ENCODE data around the gene ATRIP.

Gene ATRIP

DNA sequence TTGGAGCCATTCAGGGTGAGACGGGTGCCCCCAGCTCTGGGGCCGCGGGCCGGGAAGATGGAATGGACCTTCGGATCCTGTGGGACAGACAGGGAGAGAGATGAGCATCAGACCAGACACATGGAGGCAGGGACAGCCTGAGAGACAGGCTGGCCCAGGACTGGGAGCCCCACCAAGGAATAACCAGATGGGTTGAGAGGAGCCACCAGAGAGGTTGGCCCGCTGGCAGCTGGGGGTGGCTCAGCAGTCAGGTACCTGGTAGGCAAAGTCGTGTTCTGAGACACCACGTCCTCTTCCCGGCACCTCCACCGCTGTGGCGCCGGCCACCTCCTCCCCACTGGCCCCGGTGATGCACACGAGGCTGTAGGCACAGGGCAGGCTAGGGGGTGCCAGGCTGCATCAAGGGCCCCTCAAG, 30.4 kb upstream of the ATRIP start:
- TF ChIP-seq, protein P1, sequence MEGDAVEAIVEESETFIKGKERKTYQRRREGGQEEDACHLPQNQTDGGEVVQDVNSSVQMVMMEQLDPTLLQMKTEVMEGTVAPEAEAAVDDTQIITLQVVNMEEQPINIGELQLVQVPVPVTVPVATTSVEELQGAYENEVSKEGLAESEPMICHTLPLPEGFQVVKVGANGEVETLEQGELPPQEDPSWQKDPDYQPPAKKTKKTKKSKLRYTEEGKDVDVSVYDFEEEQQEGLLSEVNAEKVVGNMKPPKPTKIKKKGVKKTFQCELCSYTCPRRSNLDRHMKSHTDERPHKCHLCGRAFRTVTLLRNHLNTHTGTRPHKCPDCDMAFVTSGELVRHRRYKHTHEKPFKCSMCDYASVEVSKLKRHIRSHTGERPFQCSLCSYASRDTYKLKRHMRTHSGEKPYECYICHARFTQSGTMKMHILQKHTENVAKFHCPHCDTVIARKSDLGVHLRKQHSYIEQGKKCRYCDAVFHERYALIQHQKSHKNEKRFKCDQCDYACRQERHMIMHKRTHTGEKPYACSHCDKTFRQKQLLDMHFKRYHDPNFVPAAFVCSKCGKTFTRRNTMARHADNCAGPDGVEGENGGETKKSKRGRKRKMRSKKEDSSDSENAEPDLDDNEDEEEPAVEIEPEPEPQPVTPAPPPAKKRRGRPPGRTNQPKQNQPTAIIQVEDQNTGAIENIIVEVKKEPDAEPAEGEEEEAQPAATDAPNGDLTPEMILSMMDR (IDR thresholded peaks at IDR 0.05; ENCODE audit: low read depth, low read length), result no peak
- no peak for DNase-seq (ENCODE audit: extremely low read depth, low read depth)

DNA sequence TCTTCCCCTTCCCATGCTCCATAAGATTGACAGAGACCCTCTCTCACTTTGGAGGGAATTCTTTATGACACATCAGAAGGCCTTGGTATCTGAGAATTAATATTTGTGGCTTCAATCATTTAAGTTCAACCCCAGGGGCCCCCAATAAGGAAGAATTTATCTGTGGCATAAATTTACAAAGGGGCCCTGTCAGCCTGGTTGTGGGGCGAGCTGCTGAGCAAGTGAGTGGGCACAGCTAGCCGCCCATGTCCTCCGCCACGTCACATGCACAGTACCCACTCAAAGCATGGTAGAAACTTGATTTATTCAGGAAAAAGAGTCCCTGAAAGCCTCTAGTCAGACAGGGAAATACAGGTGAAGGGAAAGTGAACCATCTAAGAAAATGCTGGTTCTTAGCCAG, 30.0 kb upstream of the ATRIP start:
- TF ChIP-seq, protein P1 (IDR thresholded peaks at IDR 0.05; ENCODE audit: low read depth, low read length), result no peak

DNA sequence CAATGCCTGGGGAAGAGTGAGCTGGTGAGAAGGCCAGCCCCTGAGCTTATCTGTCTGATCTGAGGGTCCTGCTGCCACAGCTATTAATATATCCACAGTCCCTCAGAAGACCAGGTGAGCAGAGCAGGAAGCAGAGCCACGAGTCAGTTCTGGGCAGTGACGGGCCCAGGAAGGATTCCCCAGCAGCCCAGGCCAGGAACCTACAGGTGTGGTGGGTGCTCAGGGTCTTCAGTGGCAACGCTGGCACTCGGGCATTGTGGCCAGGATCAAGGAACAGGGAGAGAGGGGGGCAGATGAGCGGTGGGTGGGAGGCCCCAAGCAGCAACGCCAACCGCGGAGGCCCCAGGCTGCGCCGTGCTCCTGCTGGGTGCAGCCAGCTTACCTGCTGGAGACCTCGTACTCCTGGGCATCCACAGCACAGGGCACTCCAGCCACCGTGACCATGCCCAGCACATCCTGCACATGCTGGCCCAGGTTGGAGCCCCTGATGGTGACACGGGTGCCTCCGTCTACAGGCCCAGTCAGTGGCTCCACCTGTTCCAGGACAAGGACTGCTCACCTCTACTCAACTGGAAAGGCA, 28.9 kb upstream of the ATRIP start:
- TF ChIP-seq, protein P1 (IDR thresholded peaks at IDR 0.05; ENCODE audit: low read depth, low read length), result no peak

More for the DNA sequence above, 30.0 kb upstream of the ATRIP start:
- no peak for DNase-seq (ENCODE audit: extremely low read depth, low read depth)

DNA sequence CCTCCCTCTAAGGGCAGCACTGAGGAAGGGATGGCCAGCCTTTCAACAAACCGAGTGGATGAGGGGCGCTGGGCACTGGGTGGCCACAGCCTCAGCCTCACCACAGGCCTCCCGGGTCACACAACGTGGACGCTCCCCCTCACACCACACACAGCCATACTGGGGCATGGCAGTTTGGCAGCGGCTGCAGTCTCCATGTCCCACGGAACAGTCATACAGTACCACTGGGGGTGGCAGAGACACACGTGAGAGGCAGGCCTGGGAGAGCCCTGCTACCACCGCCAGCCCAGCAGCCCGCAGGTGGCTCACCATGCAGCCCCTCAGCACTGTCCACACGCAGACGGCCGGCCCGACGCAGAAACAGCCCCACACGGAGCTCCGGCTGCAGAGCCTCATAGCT, 28.4 kb upstream of the ATRIP start:
- TF ChIP-seq, protein P1 (IDR thresholded peaks at IDR 0.05; ENCODE audit: low read depth, low read length), result no peak
- no peak for DNase-seq (ENCODE audit: extremely low read depth, low read depth)

More for the DNA sequence above, 28.9 kb upstream of the ATRIP start:
- no peak for DNase-seq (ENCODE audit: extremely low read depth, low read depth)

DNA sequence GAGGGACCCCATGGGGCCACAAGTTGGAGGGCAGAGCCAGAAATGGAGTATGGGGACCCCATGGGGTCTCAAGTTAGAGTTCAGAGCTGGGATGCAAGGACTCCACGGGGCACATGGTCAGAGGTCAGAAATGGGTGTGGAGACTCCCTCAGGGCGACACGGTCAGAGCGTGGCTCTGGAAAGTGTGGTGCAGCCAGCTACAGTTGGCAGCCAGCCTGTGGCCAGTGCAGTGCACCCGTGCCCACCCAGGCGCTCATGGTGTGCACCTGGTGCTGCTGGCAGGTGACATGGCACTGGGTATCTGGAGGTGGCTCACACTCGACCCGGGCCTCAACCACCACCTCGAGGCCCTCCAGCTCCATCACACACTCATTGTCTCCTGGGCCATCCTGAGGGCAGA, 27.9 kb upstream of the ATRIP start:
- TF ChIP-seq, protein P1 (IDR thresholded peaks at IDR 0.05; ENCODE audit: low read depth, low read length), result no peak
- no peak for DNase-seq (ENCODE audit: extremely low read depth, low read depth)

DNA sequence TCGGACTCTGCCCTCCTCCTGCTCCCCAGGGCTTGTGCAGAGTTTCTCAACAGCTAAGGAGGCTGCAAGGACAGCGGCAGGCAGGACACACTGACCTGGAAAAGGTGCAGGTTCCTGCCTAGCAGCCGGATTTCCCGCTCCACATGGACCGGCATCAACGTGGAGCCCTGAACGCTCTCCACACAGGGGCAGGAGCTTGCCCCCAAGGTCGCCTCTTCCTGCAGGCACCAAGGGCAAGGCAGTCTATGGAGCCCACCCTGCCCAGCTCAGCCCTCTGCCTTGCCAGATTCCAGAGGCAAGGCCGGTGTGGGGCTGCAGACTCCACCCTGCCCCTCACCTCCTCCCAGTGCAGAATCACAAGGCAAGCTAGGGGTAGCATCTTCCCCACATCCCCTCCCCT, 27.4 kb upstream of the ATRIP start:
- no peak for DNase-seq (ENCODE audit: extremely low read depth, low read depth)

DNA sequence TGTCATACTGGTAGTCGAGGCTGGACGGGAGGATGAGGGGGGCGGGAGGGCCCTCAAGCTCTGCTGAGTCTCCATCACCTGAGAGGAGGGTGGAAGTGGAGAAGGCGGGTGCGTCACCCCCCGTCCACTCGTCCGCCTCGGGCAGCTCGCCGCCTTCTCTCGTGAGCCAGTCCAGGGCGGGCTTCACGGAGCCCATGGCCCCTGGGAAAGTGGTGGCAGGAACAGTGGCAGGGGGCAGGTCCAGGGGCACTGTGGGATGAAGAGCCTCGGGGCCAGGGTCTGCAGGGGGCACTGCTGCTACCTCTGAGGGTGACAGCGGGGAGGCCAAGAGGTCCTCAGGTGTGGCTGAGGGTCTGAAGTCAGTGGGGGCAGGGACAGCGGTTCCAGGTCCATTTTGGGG, 26.9 kb upstream of the ATRIP start:
- DNase-seq (ENCODE audit: extremely low read depth, low read depth), result no peak

More for the DNA sequence above, 27.4 kb upstream of the ATRIP start:
- TF ChIP-seq, protein P1 (IDR thresholded peaks at IDR 0.05; ENCODE audit: low read depth, low read length), result no peak

More for the DNA sequence above, 26.9 kb upstream of the ATRIP start:
- TF ChIP-seq, protein P1 (IDR thresholded peaks at IDR 0.05; ENCODE audit: low read depth, low read length), result no peak
